GM18499 (cell line): ENCODE results near the gene GNRHR.
"Not testable (repeated sequence)": the region's sequence is repeated elsewhere in the genome, so short reads cannot be mapped to it uniquely, and the experiment has no call there.

Experiments
- ATAC-seq: cut with Tn5 transposase; IDR thresholded peaks from one replicate; pipeline ENCODE4 v1.9.1; 2021; ENCODE audit warnings: moderate number of reproducible peaks; ENCODE audit not compliant: insufficient read depth, unreplicated experiment

GNRHR gene

DNA sequence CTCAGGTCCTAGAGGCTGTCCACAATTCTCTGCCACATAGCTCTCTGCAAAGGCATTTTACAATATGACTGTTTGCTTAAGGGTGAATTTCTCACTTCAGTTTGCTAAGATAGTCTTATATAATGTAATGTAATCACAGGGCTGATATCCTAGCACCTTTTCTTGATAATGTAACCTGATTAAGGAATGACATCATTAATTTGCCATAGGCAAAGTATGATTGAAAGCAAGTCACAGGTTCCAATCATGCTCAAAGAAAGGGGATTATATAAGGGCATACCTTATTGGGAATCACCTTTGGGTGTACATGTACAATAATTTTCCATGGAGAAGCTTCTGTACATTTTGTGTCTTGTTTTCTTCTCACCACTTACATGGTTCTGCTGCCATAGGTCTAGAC is 18.9 kb downstream of the GNRHR start:
- no peak for ATAC-seq

DNA sequence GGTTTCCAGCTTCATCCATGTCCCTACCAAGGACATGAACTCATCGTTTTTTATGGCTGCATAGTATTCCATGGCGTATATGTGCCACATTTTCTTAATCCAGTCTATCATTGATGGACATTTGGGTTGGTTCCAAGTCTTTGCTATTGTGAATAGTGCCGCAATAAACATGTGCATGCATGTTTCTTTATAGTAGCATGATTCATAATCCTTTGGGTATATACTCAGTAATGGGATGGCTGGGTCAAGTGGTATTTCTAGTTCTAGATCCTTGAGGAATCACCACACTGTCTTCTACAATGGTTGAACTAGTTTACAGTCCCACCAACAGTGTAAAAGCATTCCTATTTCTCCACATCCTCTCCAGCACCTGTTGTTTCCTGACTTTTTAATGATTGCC is 23.7 kb downstream of the GNRHR start:
- ATAC-seq = not testable (repeated sequence)

DNA sequence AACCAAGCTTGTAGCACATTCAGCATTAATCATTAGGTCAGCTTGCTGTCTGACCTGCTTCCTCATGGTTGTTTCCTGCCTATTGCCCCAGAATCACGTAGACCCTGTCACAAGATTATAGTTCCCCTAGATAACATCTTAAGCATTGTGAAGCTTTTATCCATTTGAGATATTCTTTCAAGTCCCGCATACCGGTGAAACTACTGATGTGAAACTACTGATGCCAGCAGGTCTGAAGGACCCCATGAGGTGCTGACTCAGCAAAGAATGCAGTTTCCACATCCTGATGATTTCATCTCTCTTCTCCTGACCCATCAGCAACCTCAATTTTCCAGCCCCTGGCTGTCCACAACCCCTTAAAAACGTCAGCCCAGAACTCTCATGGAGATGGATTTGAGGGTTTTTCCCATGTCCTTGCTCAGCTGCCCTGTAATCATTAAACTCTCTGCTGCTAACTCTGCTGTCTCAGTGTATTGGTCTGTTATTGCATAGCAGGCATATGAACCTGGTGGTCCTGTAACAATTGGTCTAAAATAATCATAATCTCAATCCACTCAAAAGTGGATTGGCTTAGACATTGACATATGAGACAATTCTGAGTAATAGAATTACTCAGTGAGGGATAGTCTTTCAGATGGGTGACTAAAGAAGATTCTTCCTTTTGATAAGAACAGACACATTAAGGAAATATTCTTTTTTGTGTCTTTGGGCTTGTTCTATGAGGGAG is 26.9 kb downstream of the GNRHR start:
- ATAC-seq = no peak

DNA sequence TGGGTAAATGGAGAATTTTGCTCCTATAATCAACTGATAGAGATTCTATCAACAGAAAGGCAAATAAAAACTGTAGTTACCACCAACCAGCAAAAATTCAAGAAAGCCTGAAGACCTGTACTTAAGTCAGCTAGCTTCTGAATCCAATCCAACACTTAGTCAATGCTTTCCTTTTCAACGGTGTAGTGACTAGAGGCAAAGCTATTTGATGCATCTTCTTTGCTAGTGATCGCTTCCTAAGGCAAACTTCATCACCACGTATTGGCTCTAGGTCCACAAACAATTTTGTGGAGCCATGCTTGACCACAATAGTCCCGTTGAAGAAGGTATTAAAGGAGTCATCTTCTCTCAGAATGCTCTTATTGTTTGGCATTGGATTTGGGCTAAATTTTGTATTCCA is 28.2 kb downstream of the GNRHR start:
- no peak for ATAC-seq

DNA sequence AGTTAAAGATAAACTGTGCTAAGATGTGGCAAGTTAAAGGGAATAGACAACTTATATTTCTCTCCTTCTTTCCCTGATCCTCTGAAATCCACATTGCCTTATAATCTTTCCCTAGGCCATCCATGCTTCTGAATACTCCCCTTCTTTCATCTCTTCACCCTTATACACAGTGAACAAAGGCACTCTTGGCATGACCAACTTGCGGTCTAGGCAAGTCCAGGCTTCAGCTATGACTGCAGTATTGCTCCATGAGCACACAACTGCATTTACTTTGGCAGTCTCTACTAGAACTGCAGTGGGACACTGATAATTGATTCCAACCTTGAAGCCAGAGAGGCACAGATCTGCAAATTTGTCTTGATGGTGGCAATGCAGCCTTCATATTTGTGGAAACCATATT is 29.1 kb downstream of the GNRHR start:
- ATAC-seq = no peak

DNA sequence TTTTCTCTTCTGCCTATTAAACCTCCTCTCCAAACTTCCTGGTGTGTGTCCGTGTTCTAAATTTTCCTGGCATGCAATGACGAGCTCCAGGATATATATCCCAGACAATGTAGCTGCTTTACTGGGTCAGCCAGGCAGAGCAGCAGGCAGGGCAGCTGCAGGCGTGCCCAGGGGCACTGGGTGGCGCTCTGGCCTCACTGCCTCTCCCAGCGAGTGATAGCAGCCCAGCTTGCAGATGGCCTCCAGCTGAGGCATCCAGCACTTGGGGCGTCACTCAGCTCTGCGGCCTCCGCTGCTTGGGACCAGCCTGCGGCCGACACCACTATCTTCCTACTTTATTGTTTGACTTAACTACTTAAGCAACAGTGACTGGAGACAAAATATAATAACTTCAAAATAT is 30.2 kb downstream of the GNRHR start:
- no peak for ATAC-seq

DNA sequence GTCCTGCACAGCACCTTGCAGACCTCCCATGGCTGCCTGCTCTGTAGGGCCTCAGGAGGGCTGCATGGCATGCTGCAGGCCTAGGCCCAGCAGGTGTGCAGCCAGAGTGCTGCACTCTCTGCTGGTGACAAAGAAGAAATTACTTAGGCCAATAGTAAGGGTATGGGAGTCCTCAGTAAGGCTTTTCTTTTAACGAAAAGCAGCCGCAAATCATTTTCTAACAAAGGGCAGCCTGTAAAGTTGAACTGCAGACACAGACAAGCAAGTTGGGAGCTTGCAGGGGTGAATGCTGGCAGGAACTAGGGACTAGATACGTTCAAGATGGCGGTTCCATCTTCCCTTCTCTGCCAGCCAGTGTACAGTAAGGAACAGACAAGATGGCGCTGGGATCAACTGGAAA is 30.8 kb downstream of the GNRHR start:
- no peak for ATAC-seq

DNA sequence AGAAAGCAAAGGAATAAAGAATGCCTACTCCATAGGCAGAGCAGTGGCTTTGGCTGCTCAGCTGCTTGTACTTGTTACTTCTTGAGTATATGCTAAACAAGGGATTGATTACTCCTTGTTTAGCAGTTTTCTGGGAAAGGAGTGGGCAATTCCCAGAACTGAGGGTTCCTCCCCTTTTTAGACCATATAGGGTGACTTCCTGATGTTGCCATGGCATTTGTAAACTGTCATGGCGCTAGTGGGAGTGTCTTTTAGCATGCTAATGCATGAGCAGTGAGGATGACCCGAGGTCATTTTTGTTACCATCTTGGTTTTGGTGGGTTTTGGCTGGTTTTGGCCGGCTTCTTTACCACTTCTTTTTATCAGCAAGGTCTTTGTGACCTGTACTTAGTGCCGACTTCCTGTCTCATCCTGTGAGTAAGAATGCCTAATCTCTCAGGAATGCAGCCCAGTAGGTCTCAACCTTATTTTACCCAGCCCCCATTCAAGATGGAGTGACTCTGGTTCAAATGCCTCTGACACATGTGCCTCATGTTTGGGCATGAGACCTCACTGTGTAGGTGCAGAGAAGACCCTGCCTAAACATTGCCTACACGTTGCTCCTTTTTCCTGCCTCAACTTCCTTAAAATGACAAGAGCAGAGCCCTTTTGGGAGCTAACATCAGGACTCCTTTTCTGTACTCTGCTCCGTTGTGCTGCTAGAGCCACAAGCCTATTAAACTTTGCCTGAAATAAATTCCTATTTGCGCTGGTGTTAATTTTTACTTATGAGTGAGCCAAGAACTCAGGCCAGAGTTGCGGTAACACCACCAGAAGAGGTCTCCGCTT is 32.2 kb downstream of the GNRHR start:
- ATAC-seq = no peak

DNA sequence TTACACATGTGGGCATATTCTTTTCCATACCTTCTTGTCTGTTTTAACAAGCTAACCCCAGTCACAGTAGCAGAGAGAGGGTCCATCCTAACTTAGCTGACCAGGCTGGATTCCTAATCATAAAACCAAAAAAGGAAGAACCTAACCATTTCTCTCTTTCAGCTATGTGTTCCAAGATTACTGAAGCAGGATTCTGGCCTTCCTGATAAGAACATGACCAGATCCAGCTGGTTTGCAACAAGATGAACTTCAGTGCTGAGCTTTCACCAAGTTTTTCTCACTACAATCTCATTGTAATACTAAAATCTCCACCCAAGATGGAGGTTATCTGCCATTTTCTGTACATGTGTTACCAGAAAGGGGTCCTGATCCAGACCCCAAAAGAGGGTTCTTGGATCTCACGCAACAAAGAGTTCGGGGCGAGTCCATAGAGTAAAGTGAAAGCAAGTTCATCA is 32.8 kb downstream of the GNRHR start:
- no peak for ATAC-seq

DNA sequence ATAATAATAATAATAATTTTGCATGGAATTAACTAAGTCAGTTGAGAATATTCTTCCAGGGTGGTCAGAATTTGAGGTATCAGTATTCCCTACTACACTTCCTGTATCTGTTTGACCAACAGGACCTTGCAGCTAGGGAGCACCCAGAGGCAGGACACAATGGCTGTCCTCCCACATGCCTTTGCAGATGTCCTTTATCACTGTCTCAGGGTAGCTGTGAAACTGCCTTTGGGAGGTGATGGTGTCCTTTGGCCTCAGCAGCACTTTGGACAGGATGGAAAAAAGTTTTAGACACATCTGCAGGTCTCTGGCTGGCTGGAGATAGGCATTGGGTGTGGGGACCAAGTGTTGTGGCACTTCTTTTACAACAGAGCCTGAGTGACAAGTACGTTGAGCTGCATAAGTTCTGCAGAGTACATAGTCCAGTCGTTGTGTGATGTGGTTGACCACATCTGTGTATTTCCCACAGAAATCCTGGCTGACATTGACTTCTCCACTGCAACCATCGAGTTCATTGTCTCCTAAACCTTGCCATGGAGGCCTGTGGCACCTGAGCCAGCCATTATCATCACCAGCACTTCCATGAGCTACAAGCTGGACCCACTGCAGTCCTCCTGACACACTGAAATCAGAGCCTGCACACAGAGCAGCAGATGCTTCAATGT is 34.1 kb downstream of the GNRHR start:
- no peak for ATAC-seq

DNA sequence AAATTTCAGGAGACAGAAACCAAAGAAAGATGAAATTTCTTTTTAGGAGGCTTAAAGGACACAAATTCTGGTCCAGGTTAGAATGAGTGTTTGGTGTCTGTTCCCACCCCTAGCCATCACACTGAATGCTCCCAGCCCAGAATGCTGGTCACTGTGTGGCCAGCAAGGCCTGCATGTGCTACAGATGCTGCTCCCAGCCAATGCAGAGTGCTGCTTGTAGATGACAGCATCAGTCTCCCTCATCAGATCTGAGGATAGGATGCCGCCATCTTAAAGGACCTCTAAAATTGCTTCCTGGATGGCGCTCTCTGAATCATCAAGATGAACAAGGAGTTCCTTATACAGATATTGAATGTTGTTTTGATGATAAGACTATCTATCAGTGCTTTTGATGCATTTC is 35.3 kb downstream of the GNRHR start:
- ATAC-seq = no peak

DNA sequence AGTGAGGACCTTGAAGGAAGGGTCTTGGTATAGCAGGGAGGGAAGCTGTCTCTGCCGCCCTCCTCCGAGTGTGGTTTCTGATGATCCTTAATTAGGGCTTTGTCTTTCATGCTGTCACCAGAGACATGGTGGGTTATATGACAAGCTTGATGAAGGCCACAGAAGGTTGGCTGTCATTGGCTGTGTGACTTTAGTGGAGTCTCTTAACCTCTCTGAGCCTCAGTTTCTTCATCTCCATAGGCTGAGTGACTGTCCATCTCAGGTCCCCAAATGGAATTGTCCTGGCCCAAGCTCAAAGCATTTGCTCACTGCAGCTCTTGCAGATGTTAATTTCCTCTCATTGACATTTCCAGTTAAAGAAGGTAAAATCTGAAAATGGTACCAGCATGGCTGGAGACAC is 36.6 kb downstream of the GNRHR start:
- ATAC-seq = no peak

DNA sequence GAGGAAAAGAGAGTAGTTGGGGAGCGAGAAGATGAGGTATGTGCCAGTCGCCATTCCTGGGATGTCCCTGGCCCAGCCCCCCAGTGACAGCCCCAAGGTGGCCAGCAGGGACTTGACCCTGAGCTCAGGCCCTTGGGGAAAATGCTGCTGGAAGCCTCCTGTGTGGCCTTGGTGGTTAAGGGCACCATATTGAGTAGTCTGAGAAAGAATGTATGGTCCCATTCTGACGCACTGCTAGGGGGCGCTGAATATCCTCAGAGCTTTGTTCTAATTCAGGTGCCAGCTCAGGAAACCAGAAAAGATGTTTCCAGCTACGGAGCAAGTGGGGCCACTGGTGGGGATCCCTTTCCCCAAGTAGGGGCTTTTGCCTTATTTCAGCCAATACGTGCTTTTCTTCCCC is 39.2 kb downstream of the GNRHR start:
- ATAC-seq = no peak

DNA sequence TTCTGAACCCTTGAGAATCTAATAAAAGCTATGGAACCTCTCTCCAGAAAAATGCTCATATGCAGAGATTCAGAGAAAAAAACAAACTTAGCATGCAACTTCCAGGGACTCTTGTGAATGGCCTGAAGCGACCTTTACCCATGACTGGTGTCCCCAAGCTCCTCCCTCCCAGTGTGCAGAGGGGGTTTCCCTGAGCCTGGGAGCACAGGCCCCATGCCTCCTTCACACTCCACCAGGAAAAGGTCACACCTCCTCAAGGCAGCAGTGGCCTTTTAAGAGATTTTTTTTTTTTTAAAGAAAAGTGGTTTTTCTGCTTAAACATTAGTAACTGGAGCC is 40.0 kb downstream of the GNRHR start:
- peak; percentile 53 for ATAC-seq

DNA sequence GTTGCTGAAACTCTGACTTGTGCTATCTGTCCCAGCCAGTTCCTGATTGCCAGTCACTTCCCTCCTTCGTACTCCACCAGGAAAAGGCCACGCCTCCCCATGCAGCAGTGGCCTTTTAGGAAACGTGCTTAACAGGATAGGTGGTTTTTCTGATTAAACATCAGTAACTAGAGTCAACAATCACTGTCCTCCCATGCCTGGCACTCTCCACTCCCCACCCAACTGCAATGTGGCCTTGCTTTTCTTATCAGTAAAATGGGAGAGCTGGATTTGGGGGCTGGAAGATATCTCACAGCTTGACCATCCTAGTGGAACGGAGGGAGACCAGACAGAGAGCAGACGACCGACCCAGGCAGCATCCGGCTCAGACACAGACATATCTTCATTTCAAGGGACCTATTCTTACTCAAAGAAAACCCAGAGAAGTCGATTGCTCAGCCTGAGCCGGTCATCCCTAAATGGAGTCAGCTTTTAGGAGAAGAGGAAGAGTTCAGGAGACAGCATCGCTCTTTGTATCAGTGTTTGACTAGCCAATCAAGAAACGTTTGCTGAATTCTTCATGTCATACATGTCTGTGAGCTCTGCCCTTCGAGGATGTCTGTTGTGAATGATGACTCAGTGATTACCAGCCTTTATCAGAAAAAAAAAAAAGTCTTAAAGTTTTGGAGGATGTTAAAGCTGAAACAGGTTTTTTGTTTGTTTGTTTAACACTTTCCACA is 40.5 kb downstream of the GNRHR start:
- ATAC-seq = no peak

DNA sequence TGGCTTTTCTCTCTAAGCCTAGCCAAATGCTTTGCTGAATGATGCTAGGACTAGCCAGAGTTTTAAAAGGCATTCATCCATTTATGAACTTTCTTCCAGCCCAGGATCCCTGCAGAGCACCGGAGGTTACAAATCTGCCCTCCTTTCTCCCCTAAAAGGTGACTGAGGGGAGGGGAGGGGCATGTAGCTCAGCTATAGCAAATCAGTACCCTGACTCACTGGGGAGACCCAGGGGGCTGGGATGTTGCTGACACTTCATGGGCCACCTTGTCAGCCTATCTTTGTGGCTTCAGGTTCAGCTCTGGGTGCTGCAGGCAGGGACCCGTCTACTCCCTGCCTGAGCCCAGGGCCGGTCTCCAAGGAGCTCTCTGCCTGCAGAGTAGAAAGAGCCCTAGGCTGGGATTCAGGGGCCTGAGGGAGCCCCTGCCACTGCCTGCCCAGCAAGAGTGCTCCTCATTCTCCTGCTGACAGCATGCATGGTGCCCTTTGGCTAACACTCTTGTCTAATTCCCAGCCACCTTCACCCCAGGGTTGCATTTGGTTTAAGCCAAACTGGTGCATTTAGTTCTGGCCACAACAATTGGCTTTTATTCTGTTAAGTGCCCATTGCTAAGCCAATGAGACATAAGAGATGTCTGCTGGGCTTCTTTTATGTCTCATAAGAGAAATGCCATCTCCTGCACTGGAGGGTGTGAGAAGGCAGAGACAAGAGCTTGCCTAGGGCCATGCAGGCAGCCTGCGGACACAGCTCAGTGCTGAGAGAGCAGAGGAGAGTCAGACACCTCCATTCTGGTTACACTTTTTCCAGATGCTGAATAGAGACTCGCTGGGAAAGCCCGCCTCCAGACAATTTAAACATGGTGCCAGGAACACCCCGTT is 41.3 kb downstream of the GNRHR start:
- no peak for ATAC-seq

DNA sequence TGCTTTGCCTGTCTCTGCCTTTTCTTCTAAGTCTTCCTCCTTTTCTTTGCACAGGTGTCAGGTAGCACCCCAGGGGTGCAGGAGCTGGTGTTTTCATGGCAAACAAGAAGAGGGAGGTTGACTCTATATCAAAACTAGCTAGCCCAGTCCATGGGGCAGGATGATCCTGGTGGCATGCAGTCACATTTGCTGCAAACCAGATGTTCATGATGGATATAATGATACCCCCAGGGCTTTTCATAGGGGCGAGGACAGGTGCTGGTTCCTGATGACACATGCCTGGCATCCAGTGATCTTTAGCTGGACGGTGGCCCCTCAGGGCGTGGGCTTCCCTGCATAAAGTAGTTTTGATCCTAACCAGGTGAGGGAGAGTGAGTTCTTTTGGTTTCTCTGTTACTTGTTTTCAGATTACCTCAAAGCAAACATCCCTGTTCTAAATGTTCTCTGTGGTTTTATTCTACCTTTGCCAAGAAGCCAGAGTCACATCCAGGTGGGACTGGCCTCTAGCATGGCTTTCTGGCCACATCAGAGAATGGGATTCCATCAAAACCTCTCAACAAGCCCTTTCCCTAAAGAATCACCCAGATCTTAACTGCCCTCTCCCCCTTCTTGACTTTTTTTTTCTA is 42.1 kb downstream of the GNRHR start:
- ATAC-seq = no peak

DNA sequence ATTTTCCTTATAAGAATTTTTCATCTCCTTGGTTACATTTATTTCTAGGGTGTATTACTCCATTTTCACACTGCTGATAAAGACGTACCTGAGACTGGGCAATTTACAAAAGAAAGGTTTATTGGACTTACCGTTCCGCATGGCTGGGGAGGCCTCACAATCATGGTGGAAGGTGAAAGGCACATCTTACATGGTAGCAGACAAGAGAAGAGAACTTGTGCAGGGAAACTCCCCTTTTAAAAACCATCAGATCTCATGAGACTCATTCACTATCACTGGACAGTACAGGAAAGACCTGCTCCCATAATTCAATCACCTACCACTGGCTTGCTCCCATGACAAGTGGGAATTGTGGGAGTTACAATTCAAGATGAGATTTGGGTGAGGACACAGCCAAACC is 47.5 kb downstream of the GNRHR start:
- not testable (repeated sequence) for ATAC-seq

DNA sequence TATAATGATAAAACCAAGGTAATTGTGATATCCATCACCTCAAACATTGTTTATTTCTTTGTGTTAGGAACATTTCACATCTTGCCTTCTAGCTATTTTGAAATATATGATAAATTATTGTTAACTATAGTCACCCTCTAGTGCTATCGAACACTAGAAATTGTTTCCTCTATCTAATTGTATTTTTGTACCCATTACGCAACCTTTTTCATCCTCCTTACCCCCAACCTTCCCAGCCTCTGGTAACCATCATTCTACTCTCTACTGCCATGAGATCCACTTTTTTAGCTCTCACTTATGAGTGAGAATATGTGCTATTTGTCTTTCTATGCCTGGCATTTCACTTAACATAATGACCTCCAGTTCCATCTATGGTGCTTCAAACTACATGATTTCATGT is 49.3 kb downstream of the GNRHR start:
- ATAC-seq = no peak
